ENCODE results near the gene LNX1. TPM values are rescaled to one million over a fixed set of nuclear protein-coding genes. Genes with fewer than 3 reads are reported as not detected.

Gene LNX1
- total RNA-seq, 1 donor from 2014 or later, result not detected

DNA sequence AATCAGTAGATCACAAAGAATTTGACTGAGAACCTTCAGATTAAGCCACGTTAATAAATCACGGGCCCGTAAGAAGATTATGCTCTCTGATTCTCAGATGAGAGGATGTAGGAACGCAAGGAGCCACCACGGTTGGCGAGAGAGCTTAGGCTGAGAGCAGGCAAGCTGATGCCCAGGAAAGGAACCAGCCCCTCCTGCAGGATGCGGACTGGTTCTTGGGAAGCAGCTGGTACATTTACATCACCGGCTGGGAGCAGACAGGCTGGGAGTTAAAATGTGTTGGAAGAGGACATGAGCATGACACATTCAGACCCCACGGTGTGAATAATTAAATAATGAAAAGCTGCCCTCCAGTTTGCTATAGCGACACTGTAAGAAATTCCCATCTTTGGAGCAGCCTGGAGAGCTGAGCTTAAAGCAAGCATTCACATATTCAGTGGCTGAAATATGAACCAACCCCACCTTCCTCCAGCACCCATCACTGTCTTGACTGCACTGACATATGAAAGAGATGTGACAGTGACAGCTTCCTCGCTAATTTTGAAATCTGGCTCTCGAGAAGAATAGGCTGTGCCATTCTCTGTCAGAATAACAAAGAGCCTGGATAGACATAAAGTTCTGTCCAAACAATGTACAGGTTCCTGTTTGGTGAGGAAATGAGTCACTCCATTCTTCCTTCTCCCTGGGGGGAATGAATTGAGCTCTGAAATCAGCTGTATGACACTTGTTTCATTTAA is 33.1 kb downstream of the LNX1 start:
- H3K9me3 Mint-ChIP-seq, result no peaks in the 10 kb centered on the region

DNA sequence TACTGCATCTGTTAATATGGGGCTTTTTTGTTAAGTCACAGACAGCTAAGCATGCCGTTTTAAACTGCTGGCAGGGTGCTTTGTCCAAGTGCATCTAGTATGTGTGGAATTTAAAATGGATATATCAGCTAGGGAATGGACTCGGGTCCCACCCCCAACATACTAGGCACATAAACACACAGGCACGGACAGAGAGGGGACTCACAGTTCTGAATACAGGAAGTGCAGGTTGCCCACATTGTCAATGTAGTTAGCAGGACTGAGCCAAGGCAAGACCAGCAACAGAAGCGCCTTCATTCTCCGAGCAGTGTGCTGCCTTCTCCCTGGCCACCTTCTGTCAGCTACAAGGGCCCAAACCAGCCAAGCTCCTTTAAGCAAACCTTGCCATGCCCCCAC is 33.6 kb downstream of the LNX1 start:
- no peaks in the 10 kb centered on the region for H3K4me1 Mint-ChIP-seq
- DNase-seq (no peak), ATAC-seq (ENCODE audit: low read depth) (no peak)
- H3K36me3 Mint-ChIP-seq (ENCODE audit: low read depth), result no peaks in the 10 kb centered on the region
- H3K4me3 Mint-ChIP-seq, result no peak overlapping the region
- no peaks in the 10 kb centered on the region for H3K27me3 Mint-ChIP-seq
- ChIA-PET POLR2A (no interaction called here), CTCF (no interaction called here)
- no peak overlapping the region for H3K27ac Mint-ChIP-seq
- intact Hi-C loops (cut with micrococcal nuclease), result no loop called here
- no peaks in the 10 kb centered on the region for H3K9me3 Mint-ChIP-seq
- TF ChIP-seq, protein P1, sequence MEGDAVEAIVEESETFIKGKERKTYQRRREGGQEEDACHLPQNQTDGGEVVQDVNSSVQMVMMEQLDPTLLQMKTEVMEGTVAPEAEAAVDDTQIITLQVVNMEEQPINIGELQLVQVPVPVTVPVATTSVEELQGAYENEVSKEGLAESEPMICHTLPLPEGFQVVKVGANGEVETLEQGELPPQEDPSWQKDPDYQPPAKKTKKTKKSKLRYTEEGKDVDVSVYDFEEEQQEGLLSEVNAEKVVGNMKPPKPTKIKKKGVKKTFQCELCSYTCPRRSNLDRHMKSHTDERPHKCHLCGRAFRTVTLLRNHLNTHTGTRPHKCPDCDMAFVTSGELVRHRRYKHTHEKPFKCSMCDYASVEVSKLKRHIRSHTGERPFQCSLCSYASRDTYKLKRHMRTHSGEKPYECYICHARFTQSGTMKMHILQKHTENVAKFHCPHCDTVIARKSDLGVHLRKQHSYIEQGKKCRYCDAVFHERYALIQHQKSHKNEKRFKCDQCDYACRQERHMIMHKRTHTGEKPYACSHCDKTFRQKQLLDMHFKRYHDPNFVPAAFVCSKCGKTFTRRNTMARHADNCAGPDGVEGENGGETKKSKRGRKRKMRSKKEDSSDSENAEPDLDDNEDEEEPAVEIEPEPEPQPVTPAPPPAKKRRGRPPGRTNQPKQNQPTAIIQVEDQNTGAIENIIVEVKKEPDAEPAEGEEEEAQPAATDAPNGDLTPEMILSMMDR (IDR thresholded peaks at IDR 0.05), result no peak

More for the DNA sequence above, 33.1 kb downstream of the LNX1 start:
- no peak for ATAC-seq (ENCODE audit: low read depth)
- Mint-ChIP-seq H3K4me1 (no peaks in the 10 kb centered on the region), H3K4me3 (no peak overlapping the region), H3K27me3 (no peaks in the 10 kb centered on the region), H3K36me3 (ENCODE audit: low read depth) (no peaks in the 10 kb centered on the region), H3K27ac (no peak overlapping the region)
- DNase-seq, result no peak
- intact Hi-C loops (cut with micrococcal nuclease), result no loop called here
- ChIA-PET CTCF (interaction anchor here (1.0 kb wide), 1 partner anchor 9 kb away, joined by 4 read pairs; no protein-coding TSS in a partner anchor), POLR2A (no interaction called here)
- TF ChIP-seq, protein P1 (IDR thresholded peaks at IDR 0.05), result no peak

DNA sequence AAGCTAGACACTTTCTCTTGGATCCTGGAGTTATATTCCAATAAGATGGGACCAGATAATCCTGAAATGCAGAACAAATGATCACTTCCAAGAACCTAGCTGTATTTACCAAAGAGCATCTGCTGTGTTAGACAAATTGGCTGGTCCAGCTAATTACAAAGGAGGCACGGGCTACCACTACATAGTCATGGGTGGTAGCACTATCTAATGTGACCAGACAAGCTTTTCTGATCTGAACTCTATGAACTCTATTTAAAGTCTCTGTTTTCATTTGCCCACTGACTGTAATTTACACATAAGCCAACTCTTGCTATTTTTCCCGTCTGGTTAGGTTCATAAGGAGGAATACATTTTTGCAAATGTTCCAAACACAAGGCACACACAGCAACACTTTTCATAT is 34.6 kb downstream of the LNX1 start:
- H3K27ac Mint-ChIP-seq, result no peak overlapping the region
- no peaks in the 10 kb centered on the region for H3K27me3 Mint-ChIP-seq
- intact Hi-C loops (cut with micrococcal nuclease), result no loop called here
- ATAC-seq (ENCODE audit: low read depth), result no peak
- TF ChIP-seq, protein P1 (IDR thresholded peaks at IDR 0.05), result no peak
- no peak for DNase-seq
- no peak overlapping the region for H3K4me3 Mint-ChIP-seq
- ChIA-PET POLR2A (no interaction called here), CTCF (no interaction called here)
- no peaks in the 10 kb centered on the region for H3K36me3 Mint-ChIP-seq (ENCODE audit: low read depth)
- no peaks in the 10 kb centered on the region for H3K4me1 Mint-ChIP-seq
- H3K9me3 Mint-ChIP-seq, result no peaks in the 10 kb centered on the region

DNA sequence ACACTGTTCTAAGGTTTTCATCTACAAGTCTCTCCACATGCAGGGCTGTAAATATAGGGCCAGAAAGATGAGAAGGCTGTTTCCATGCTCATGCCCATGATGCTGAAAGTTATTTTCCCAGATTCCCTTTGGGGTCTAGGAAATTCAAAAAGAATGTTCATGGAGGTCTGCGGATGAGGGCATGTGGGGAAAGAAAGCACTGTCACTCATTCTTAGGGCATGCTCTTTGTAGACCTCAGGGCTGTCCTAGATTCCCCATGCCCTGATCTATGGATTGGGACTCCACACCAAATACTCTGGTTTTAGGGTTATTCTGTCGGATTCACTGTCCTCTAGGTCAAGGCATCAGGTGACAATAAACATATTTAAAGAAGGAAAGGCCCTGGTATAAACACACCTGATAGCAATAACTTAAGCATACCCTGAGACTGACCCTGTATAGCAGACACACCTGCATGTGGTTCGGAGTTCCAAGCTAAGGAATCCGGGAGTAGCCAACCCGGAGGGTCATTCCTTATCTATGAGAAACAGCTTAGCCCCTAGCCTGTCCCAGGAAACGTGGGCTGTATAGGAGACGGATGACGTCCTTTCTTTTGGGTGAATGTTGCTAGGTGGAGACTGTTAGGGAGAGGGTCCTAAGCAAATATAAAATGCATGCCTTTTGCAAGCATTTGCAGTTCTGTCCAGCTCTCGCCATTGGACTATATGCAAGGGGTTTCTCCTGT is 37.6 kb downstream of the LNX1 start:
- POLR2A ChIA-PET, result no interaction called here
- no peak overlapping the region for H3K27ac Mint-ChIP-seq
- no peaks in the 10 kb centered on the region for H3K36me3 Mint-ChIP-seq (ENCODE audit: low read depth)
- ATAC-seq (ENCODE audit: low read depth), result no peak
- H3K9me3 Mint-ChIP-seq, result peaks cover under 1% of the 10 kb centered on the region
- DNase-seq, result no peak
- H3K27me3 Mint-ChIP-seq, result no peaks in the 10 kb centered on the region
- H3K4me1 Mint-ChIP-seq, result no peaks in the 10 kb centered on the region
- CTCF ChIA-PET, result no interaction called here
- intact Hi-C loops (cut with micrococcal nuclease), result no loop called here
- TF ChIP-seq, protein P1 (IDR thresholded peaks at IDR 0.05), result no peak
- no peak overlapping the region for H3K4me3 Mint-ChIP-seq

DNA sequence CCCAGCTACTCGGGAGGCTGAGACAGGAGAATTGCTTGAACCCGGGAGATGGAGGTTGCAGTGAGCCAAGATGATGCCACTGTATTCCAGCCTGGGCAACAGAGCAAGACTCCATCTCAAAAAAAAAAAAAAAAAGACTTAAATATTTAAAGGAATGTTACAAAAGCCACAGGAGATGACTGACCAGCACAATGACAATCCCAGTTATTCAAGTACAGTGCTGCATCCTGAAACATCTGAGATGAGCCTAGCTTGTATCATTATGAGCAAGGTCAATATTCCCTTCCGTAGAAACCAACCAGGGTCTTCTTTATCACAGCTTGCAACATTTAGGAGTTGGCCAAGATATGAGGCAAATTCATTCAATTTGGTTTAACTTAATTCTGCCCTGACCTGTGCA is 38.6 kb downstream of the LNX1 start:
- ATAC-seq (ENCODE audit: low read depth) (no peak), DNase-seq (no peak)
- Mint-ChIP-seq H3K4me3 (no peak overlapping the region), H3K27me3 (peaks cover 1% of the 10 kb centered on the region), H3K36me3 (ENCODE audit: low read depth) (no peaks in the 10 kb centered on the region), H3K4me1 (no peaks in the 10 kb centered on the region), H3K27ac (no peak overlapping the region), H3K9me3 (peaks cover 4% of the 10 kb centered on the region)
- ChIA-PET CTCF (no interaction called here), POLR2A (interaction anchor here (0.7 kb wide), 1 partner anchor 9 kb away, joined by 7 read pairs; no protein-coding TSS in a partner anchor)
- TF ChIP-seq, protein P1 (IDR thresholded peaks at IDR 0.05), result no peak
- intact Hi-C loops (cut with micrococcal nuclease), result no loop called here
